Adrenal gland (tissue), 5 donors: ENCODE measurements around the gene RNU6-1.

ENCODE experiments used
- POLR2A ChIP-seq, 2 donors: fragments of 450-650 bp; IDR thresholded peaks; one replicate each; pipeline ENCODE4 v1.6.1; 2017; ENCODE audit warnings: antibody characterized with exemption in 2 of 2, mild to moderate bottlenecking in 2 of 2, moderate library complexity in 1 of 2
- TF ChIP-seq, protein P1 (sequence below), 6 experiments: fragments of 450-650 bp in 4 of 6; fragments of 200-600 bp in 2 of 6; sonication (generic) in 1 of 6; IDR thresholded peaks; 1 replicate in 5 of 6; 2 replicates in 1 of 6; pipeline versions ENCODE4 v1.5.1 to v1.8.0; 2016 to 2021; ENCODE audit warnings: antibody characterized with exemption in 6 of 6, mild to moderate bottlenecking in 2 of 6, moderate library complexity in 1 of 6
- donor health status: DM: no; HTN: no; CAD: no.

GRCh38 chr15:67854358-67854757 is 14.5 kb upstream of the RNU6-1 start:
- no peak for TF ChIP-seq POLR2A (IDR thresholded peaks at IDR 0.05)
- TF ChIP-seq, protein P1, sequence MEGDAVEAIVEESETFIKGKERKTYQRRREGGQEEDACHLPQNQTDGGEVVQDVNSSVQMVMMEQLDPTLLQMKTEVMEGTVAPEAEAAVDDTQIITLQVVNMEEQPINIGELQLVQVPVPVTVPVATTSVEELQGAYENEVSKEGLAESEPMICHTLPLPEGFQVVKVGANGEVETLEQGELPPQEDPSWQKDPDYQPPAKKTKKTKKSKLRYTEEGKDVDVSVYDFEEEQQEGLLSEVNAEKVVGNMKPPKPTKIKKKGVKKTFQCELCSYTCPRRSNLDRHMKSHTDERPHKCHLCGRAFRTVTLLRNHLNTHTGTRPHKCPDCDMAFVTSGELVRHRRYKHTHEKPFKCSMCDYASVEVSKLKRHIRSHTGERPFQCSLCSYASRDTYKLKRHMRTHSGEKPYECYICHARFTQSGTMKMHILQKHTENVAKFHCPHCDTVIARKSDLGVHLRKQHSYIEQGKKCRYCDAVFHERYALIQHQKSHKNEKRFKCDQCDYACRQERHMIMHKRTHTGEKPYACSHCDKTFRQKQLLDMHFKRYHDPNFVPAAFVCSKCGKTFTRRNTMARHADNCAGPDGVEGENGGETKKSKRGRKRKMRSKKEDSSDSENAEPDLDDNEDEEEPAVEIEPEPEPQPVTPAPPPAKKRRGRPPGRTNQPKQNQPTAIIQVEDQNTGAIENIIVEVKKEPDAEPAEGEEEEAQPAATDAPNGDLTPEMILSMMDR (IDR thresholded peaks at IDR 0.05) = no peak
